ENCODE measurements around the gene UBE2J2.

The UBE2J2 gene

DNA sequence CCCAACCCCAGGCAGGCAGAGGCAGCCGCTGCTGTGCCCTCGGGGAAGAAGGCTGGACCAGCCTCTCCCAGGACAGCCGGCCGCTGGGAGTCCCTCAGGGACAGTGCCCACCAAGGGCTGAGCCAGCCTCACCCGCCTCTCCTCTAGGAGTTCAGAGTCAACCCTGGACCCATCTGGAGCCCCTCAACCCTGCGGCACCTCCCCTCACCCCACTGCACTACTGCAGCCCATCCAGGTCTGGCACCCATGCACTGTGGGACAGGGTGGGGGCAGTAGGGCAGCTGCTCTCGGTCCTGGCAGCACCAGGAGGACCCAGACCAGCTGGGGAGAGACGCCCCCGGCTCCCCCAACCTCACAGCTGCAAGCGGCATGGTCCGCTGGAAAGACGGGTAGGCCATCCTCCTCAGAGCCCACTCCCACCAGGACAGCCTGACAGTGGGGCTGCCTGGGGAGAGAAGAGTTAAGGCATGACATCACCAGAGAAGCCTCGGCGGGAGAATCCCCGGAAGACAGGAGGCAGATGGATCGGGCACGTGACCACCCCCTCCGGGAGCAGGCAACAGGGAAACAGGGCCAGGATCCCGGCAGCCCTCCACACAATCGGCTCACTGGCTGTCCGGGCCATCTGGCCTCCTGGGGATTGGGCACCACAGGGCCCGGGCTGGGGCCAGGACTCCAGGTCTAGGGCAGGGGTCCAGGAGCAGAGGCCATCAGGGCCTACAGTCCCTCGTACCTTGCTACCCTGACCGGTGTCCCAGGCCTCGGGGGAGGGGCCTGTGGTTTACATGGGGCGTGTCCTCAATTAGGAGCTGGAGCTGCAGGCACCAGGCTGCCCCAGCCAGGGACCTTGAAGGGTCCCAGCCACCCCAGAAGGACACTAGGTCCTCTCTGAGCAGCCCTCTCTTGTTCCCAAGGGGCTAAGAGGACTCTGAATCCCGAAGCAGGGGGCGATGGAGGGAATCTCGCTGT, 31.0 kb upstream of the UBE2J2 start:
- H3K27me3 Mint-ChIP-seq = no peaks in the 10 kb centered on the region
- H3K9me3 Mint-ChIP-seq = no peaks in the 10 kb centered on the region
- peak overlapping the region; percentile 80 for H3K4me3 Mint-ChIP-seq
- ATAC-seq = no peak
- H3K36me3 Mint-ChIP-seq = no peaks in the 10 kb centered on the region
- H3K4me1 Mint-ChIP-seq = peaks cover 40% of the 10 kb centered on the region
- H3K27ac Mint-ChIP-seq = peak overlapping the region; percentile 83

- no peak for ATAC-seq
- H3K36me3 Mint-ChIP-seq = no peaks in the 10 kb centered on the region
- no peak overlapping the region for H3K4me3 Mint-ChIP-seq
- H3K27me3 Mint-ChIP-seq = no peaks in the 10 kb centered on the region
- no peak overlapping the region for H3K27ac Mint-ChIP-seq
- H3K4me1 Mint-ChIP-seq = peaks cover 38% of the 10 kb centered on the region
- no peaks in the 10 kb centered on the region for H3K9me3 Mint-ChIP-seq
These were observed 30.1 kb upstream of the UBE2J2 start for GRCh38 chr1:1303736-1304135.

DNA sequence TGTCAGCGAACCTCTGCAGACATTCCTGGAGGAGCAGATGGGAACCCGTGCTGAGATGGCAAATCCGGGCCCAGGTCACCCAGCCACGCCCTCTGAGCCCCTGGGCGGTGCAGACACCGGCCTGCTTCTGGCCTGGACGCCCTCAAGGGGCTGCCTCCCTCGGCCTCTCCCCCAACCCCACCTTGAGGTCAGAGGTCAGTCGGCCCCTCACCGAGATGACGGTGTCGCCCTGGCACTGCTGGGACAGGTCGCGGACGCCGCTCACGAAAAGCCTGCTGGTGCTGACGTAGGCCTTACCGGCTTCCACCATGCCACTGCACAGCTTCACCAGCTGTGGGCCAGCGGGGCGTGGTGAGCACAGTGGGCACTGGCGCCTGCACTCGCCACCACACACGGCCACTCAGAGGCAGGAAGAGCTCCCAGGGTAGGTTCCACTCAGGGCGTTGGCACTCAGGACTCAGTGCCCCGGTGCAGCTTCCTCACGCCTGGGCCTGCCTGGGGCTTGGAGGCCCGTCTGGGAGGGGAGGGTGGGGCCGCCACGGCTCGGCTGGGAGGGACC, 29.4 kb upstream of the UBE2J2 start:
- H3K4me3 Mint-ChIP-seq = no peak overlapping the region
- H3K9me3 Mint-ChIP-seq = no peaks in the 10 kb centered on the region
- no peak for ATAC-seq
- no peaks in the 10 kb centered on the region for H3K36me3 Mint-ChIP-seq
- H3K27me3 Mint-ChIP-seq = no peaks in the 10 kb centered on the region
- H3K4me1 Mint-ChIP-seq = peaks cover 38% of the 10 kb centered on the region
- H3K27ac Mint-ChIP-seq = no peak overlapping the region

- Mint-ChIP-seq H3K4me1 (peaks cover 36% of the 10 kb centered on the region), H3K27ac (no peak overlapping the region), H3K36me3 (no peaks in the 10 kb centered on the region), H3K27me3 (no peaks in the 10 kb centered on the region), H3K9me3 (no peaks in the 10 kb centered on the region), H3K4me3 (no peak overlapping the region)
- no peak for ATAC-seq
These were observed 28.4 kb upstream of the UBE2J2 start for GRCh38 chr1:1302006-1302430.

- H3K9me3 Mint-ChIP-seq = no peaks in the 10 kb centered on the region
- H3K27ac Mint-ChIP-seq = peak overlapping the region; percentile 35
- H3K4me3 Mint-ChIP-seq = no peak overlapping the region
- no peak for ATAC-seq
- H3K36me3 Mint-ChIP-seq = no peaks in the 10 kb centered on the region
- H3K4me1 Mint-ChIP-seq = peaks cover 19% of the 10 kb centered on the region
- no peaks in the 10 kb centered on the region for H3K27me3 Mint-ChIP-seq
These were observed 26.7 kb upstream of the UBE2J2 start for GRCh38 chr1:1300352-1300739.

DNA sequence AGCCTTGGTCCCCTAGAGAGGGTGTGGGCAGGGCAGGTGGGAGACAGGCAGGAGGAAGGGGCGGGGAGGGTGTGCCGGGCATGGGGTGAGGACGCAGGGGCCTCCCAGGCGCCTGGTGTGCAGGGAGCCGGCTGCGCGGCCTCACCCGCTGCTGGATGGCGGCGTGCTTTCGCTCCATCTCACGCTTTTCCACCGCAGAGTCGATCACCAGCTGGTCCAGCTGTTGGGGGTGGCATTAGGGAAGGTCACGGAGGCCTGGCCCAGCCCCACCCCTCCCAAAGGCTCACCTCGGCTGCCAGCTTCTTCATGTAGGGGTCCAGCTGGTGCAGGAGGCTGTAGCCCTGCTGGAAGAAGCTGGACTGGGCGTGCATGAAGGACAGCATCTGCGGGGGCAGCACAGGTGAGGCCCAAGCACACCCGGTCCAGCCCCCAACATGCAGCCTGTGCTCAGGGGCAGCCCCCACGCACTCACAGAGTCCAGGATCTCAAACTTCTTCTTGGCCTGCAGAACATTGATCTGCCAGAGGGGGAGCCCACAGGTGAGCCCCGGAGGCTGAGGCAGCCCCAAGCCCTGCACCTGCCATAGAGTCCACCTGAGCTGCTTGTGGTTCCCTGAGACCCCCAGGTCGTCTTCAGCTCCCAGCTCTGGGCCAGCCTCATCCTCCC, 26.2 kb upstream of the UBE2J2 start:
- Mint-ChIP-seq H3K4me3 (no peak overlapping the region), H3K36me3 (no peaks in the 10 kb centered on the region), H3K27me3 (no peaks in the 10 kb centered on the region), H3K9me3 (no peaks in the 10 kb centered on the region), H3K27ac (peak overlapping the region; percentile 35), H3K4me1 (peaks cover 14% of the 10 kb centered on the region)
- ATAC-seq = no peak

- Mint-ChIP-seq H3K27me3 (no peaks in the 10 kb centered on the region), H3K27ac (no peak overlapping the region), H3K4me1 (peaks cover 8% of the 10 kb centered on the region), H3K4me3 (no peak overlapping the region), H3K9me3 (no peaks in the 10 kb centered on the region), H3K36me3 (no peaks in the 10 kb centered on the region)
- no peak for ATAC-seq
These were observed 25.4 kb upstream of the UBE2J2 start for GRCh38 chr1:1298861-1299685.

DNA sequence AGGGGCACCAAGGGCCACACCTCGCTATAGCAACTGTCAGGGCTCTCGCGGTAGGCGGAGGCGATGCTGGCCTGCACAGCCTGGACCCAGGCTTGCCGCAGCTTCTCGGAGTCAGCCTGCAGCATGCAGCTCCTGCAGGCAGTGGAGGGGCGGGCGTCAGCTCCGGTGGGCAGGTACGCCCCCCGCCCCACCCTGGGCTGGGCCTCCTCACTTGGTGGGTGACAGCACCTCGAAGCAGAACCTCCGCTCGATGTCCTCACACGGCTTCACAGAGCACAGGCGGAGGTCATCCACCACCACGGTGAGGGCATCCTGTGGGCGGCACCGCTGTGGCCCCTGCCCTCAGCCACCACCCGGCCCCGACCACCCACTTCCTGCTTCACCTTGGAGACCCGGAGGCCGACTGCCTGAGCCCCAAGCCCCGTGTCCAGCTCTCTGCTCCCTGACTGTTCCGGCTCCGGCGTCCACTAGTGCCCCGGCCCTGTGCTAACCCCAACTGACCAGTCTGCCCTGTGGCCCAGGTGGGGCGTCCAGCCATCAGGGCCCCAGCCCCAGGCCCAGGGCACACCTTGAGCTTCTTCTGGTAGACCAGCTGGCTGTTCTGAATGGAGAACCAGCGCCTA, 24.3 kb upstream of the UBE2J2 start:
- peaks cover 8% of the 10 kb centered on the region for H3K4me1 Mint-ChIP-seq
- no peak overlapping the region for H3K27ac Mint-ChIP-seq
- no peak overlapping the region for H3K4me3 Mint-ChIP-seq
- no peaks in the 10 kb centered on the region for H3K36me3 Mint-ChIP-seq
- no peaks in the 10 kb centered on the region for H3K27me3 Mint-ChIP-seq
- no peaks in the 10 kb centered on the region for H3K9me3 Mint-ChIP-seq
- ATAC-seq = no peak

- no peaks in the 10 kb centered on the region for H3K36me3 Mint-ChIP-seq
- H3K27ac Mint-ChIP-seq = no peak overlapping the region
- ATAC-seq = no peak
- H3K27me3 Mint-ChIP-seq = no peaks in the 10 kb centered on the region
- peaks cover 17% of the 10 kb centered on the region for H3K4me1 Mint-ChIP-seq
- H3K9me3 Mint-ChIP-seq = no peaks in the 10 kb centered on the region
- no peak overlapping the region for H3K4me3 Mint-ChIP-seq
These were observed 22.7 kb upstream of the UBE2J2 start for GRCh38 chr1:1296070-1297061.

- ATAC-seq = no peak
- no peak overlapping the region for H3K4me3 Mint-ChIP-seq
- H3K27me3 Mint-ChIP-seq = no peaks in the 10 kb centered on the region
- no peak overlapping the region for H3K27ac Mint-ChIP-seq
- no peaks in the 10 kb centered on the region for H3K36me3 Mint-ChIP-seq
- peaks cover 18% of the 10 kb centered on the region for H3K4me1 Mint-ChIP-seq
- H3K9me3 Mint-ChIP-seq = no peaks in the 10 kb centered on the region
These were observed 21.7 kb upstream of the UBE2J2 start for GRCh38 chr1:1295154-1295923.

GRCh38 chr1:1294250-1294890, 20.7 kb upstream of the UBE2J2 start:
- no peak for ATAC-seq
- H3K36me3 Mint-ChIP-seq = no peaks in the 10 kb centered on the region
- H3K4me1 Mint-ChIP-seq = peaks cover 18% of the 10 kb centered on the region
- H3K27ac Mint-ChIP-seq = no peak overlapping the region
- no peak overlapping the region for H3K4me3 Mint-ChIP-seq
- H3K9me3 Mint-ChIP-seq = no peaks in the 10 kb centered on the region
- no peaks in the 10 kb centered on the region for H3K27me3 Mint-ChIP-seq

DNA sequence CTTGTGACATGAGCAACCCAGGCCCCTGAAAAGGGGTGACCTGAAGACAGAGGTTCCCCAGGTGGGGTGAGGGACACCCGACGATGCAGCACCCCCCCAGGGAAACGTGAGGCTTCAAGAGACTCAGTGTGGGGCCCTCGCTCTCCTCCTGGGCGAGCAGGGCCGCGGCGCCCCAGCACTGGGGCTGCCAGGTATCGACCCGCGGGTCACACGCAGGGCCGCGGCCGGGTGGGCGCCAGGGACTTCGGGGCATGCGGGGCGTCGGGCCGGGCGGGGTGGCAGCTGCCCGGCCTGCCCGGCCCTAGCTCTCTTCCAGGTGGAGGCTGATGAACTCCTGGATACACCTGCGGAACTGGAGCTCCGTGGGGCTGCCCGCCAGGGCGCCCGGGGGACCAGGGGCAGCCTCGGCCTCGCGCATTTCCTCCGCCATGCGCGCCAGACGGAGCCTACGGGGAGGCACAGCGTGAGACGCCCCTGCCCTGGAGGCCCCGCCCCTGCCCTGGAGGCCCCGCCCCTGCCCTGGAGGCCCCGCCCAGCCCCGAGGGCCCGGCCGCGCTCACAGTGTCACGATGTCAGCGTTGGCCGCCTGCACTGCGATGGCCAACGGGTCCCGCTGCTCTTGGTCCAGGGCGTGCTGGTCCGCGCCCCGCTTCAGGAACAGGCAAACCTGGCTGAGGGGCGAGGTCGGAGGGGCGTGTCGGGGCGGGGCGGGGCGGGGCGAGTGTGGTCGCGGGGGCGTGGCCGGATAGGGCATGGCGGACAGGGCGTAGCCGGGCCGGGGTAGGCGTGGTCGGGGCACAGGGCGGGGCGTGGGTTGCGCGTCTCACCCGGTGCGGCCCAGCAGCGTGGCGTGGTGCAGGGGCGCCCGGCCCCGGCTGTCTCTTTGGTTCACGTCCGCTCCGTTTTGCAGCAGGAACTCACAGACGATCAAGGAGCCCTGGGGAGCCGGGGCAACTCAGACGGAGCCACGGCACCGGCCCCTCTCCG, 19.9 kb upstream of the UBE2J2 start:
- H3K27ac Mint-ChIP-seq = no peak overlapping the region
- H3K4me3 Mint-ChIP-seq = no peak overlapping the region
- peaks cover 18% of the 10 kb centered on the region for H3K4me1 Mint-ChIP-seq
- H3K36me3 Mint-ChIP-seq = no peaks in the 10 kb centered on the region
- no peaks in the 10 kb centered on the region for H3K27me3 Mint-ChIP-seq
- peak; percentile 52 for ATAC-seq
- H3K9me3 Mint-ChIP-seq = no peaks in the 10 kb centered on the region

All from stimulated activated memory B cell treated with anti-CD40 and anti-IgM and Interleukin-4, amounts not matched to agents 10 μg/mL and 1 μg/mL and 100 μg/mL, for 72 hours (primary cell).